HG02885 (cell line): Measurements from ENCODE around the gene ERC1.

ENCODE experiments used
- ATAC-seq: cut with Tn5 transposase; IDR thresholded peaks from one replicate; pipeline ENCODE4 v1.9.1; 2021; ENCODE audit warnings: mild to moderate bottlenecking; ENCODE audit not compliant: unreplicated experiment, poor library complexity

ERC1 gene

GRCh38 chr12:1494856-1495255, 503.8 kb downstream of the ERC1 start:
- ATAC-seq = no peak

GRCh38 chr12:1496162-1496900, 505.3 kb downstream of the ERC1 start:
- no peak for ATAC-seq

GRCh38 chr12:1497161-1497560, 506.1 kb downstream of the ERC1 start:
- ATAC-seq = no peak

- no peak for ATAC-seq
These were observed 507.2 kb downstream of the ERC1 start for GRCh38 chr12:1498199-1498740.

- no peak for ATAC-seq
These were observed 508.3 kb downstream of the ERC1 start for GRCh38 chr12:1499351-1499750.

GRCh38 chr12:1500095-1500801, 509.2 kb downstream of the ERC1 start:
- ATAC-seq = no peak

- no peak for ATAC-seq
These were observed 510.0 kb downstream of the ERC1 start for GRCh38 chr12:1501001-1501400.

- ATAC-seq = no peak
These were observed 510.8 kb downstream of the ERC1 start for GRCh38 chr12:1501695-1502378.

GRCh38 chr12:1502379-1502720, 511.3 kb downstream of the ERC1 start:
- ATAC-seq = no peak

- no peak for ATAC-seq
These were observed 511.8 kb downstream of the ERC1 start for GRCh38 chr12:1502831-1503230.

GRCh38 chr12:1503281-1503711, 512.3 kb downstream of the ERC1 start:
- ATAC-seq = no peak

GRCh38 chr12:1504304-1504894, 513.4 kb downstream of the ERC1 start:
- no peak for ATAC-seq

GRCh38 chr12:1504895-1505311, 513.9 kb downstream of the ERC1 start:
- no peak for ATAC-seq

- ATAC-seq = no peak
These were observed 514.6 kb downstream of the ERC1 start for GRCh38 chr12:1505576-1505975.

GRCh38 chr12:1507308-1507707, 516.3 kb downstream of the ERC1 start:
- ATAC-seq = no peak

- ATAC-seq = no peak
These were observed 518.5 kb downstream of the ERC1 start for GRCh38 chr12:1509413-1510052.

- ATAC-seq = no peak
These were observed 519.2 kb downstream of the ERC1 start for GRCh38 chr12:1510056-1510812.

- no peak for ATAC-seq
These were observed 524.0 kb downstream of the ERC1 start for GRCh38 chr12:1515010-1515409.

GRCh38 chr12:1515428-1515827, 524.4 kb downstream of the ERC1 start:
- no peak for ATAC-seq

GRCh38 chr12:1517007-1517406, 526.0 kb downstream of the ERC1 start:
- ATAC-seq = no peak
